DND-41 (cell line): ENCODE results near the gene PPP2R2D.

Experiments
- ATAC-seq: fragments of 200-7000 bp; cut with Tn5 transposase; 3 replicates; pipeline ENCODE4 v1.9.1; 2021; ENCODE audit warnings: low read depth; ENCODE audit not compliant: insufficient read depth
- DNase-seq: peaks from one replicate; pipeline ENCODE4 v3.0.0-alpha.2; 2020
- H2AFZ ChIP-seq: 2 replicates; pipeline ENCODE4 v1.6.0; 2012; ENCODE audit warnings: low read depth, low read length
- H3K27ac ChIP-seq: 2 replicates; pipeline ENCODE4 v1.5.1; 2012; ENCODE audit warnings: low read length, inconsistent platforms
- H3K27me3 ChIP-seq: fragments of 200-600 bp; sonication (generic); 2 replicates; pipeline ENCODE4 v1.6.0; 2012; ENCODE audit warnings: low read length, mild to moderate bottlenecking, inconsistent platforms; ENCODE audit not compliant: insufficient read depth, poor library complexity
- H3K36me3 ChIP-seq: 2 replicates; pipeline ENCODE4 v1.5.1; 2012; ENCODE audit warnings: low read length, inconsistent platforms; ENCODE audit not compliant: insufficient read depth
- H3K4me1 ChIP-seq: 2 replicates; pipeline ENCODE4 v1.5.1; 2012; ENCODE audit warnings: mild to moderate bottlenecking, low read length; ENCODE audit not compliant: insufficient read depth
- H3K4me2 ChIP-seq: 2 replicates; pipeline ENCODE4 v1.6.0; 2012; ENCODE audit warnings: mild to moderate bottlenecking, moderate library complexity, low read length, inconsistent platforms; ENCODE audit not compliant: insufficient read depth
- H3K4me3 ChIP-seq, 2 experiments: fragments of 200-600 bp in 1 of 2; shearing (Covaris generic) in 1 of 2; 2 replicates each; pipeline ENCODE4 v1.5.1; 2012 to 2016; ENCODE audit warnings: inconsistent platforms in 2 of 2, low read length in 2 of 2, mild to moderate bottlenecking in 2 of 2, low read depth in 1 of 2, moderate library complexity in 1 of 2
- H3K79me2 ChIP-seq: 2 replicates; pipeline ENCODE4 v1.6.0; 2012; ENCODE audit warnings: low read length, inconsistent platforms; ENCODE audit not compliant: insufficient read depth
- H3K9ac ChIP-seq: 2 replicates; pipeline ENCODE4 v1.6.0; 2012; ENCODE audit warnings: low read depth, mild to moderate bottlenecking, inconsistent platforms, low read length, moderate library complexity
- H3K9me3 ChIP-seq: 2 replicates; pipeline ENCODE4 v1.5.1; 2012; ENCODE audit warnings: low read length, moderate library complexity, mild to moderate bottlenecking, inconsistent platforms; ENCODE audit not compliant: insufficient read depth, severe bottlenecking
- H4K20me1 ChIP-seq: 2 replicates; pipeline ENCODE4 v1.6.0; 2012; ENCODE audit warnings: low read length; ENCODE audit not compliant: insufficient read depth
- EZH2 ChIP-seq: IDR thresholded peaks from 3 replicates; pipeline ENCODE4 v1.6.1; 2012; ENCODE audit warnings: borderline replicate concordance, low read depth, mild to moderate bottlenecking, moderate library complexity, low read length, inconsistent platforms; ENCODE audit not compliant: severe bottlenecking
- TF ChIP-seq, protein P1 (sequence below): IDR thresholded peaks from 2 replicates; pipeline ENCODE4 v1.5.1; 2012; ENCODE audit warnings: borderline replicate concordance, low read length, moderate library complexity, mild to moderate bottlenecking; ENCODE audit not compliant: poor library complexity, severe bottlenecking; ENCODE audit errors: extremely low read depth

PPP2R2D gene

DNA sequence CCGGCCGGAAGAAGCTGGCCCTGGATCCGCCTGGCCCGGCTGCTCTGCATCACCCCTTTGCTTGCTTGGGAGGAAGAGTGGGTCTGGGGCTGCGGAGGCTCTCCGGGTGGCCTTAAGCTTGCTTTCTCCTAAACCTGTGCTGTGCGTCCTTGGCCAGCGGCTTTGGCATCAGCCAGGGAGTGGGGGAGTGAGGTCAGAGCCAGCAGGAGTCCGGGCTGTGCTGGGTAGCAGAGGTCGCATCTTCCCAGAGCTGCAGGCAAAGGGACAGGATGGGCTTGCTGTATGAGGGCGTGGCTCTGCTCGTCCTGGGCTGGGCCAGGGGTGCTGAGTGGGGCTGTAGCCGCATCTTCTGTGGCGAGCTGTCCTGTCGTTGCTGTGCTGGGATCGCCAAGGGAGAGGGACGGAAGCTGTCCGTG, 59.8 kb downstream of the PPP2R2D start:
- Histone ChIP-seq H3K9me3 (no peaks in the 10 kb centered on the region), H3K4me2 (no peak overlapping the region), H3K36me3 (peaks cover 37% of the 10 kb centered on the region), H3K9ac (no peak overlapping the region), H3K79me2 (no peaks in the 10 kb centered on the region), H3K4me1 (no peaks in the 10 kb centered on the region), H3K4me3 (no peak overlapping the region), H4K20me1 (peaks cover 14% of the 10 kb centered on the region), H2AFZ (no peak overlapping the region), H3K27ac (no peak overlapping the region), H3K27me3 (no peaks in the 10 kb centered on the region)
- no peak for DNase-seq
- ATAC-seq: no peak
- TF ChIP-seq EZH2: no peak
- TF ChIP-seq, protein P1, sequence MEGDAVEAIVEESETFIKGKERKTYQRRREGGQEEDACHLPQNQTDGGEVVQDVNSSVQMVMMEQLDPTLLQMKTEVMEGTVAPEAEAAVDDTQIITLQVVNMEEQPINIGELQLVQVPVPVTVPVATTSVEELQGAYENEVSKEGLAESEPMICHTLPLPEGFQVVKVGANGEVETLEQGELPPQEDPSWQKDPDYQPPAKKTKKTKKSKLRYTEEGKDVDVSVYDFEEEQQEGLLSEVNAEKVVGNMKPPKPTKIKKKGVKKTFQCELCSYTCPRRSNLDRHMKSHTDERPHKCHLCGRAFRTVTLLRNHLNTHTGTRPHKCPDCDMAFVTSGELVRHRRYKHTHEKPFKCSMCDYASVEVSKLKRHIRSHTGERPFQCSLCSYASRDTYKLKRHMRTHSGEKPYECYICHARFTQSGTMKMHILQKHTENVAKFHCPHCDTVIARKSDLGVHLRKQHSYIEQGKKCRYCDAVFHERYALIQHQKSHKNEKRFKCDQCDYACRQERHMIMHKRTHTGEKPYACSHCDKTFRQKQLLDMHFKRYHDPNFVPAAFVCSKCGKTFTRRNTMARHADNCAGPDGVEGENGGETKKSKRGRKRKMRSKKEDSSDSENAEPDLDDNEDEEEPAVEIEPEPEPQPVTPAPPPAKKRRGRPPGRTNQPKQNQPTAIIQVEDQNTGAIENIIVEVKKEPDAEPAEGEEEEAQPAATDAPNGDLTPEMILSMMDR: no peak

DNA sequence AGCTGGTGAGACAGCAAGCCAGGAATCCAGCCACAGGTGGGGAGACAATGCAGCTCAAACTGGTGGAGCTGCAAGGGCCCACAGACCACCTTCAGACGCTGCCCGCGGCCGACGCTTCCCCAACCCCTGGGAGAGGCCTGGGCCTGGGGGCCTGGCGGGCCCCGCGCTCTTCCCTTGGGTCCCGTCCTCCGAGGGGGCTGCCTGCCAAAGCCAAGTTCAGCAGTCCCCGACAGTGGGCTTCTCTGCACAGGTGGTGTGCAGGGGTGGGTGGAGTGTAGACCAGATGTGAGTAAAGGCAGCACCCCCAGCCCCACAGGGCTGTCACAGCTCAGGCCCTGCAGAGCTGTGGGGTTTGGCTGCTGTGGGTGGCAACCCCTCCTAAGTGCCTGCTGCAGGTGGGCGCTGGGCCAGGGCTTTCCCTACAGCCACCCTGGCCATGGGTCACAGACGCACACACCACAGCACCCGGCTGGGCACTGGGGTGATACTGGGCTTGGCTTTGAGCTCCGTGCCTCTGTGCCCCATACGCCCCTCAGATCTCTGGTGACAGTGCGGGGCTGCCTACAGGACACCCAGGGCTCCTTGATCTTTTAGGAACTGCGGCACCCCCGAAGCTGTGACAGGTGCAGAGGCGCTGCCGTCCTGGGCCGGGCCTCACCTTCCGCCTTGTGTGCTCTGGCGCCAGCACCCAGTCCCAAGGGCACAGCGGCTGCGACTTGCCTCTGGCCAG, 60.4 kb downstream of the PPP2R2D start:
- ATAC-seq (peak; percentile 31; the same call in 2 of the 3 replicates), DNase-seq (no peak)
- H3K4me2 ChIP-seq: no peak overlapping the region
- no peak overlapping the region for H3K9ac ChIP-seq
- no peaks in the 10 kb centered on the region for H3K79me2 ChIP-seq
- no peaks in the 10 kb centered on the region for H3K9me3 ChIP-seq
- no peak overlapping the region for H2AFZ ChIP-seq
- TF ChIP-seq EZH2: no peak
- TF ChIP-seq, protein P1: no peak
- H3K36me3 ChIP-seq: peaks cover 31% of the 10 kb centered on the region
- H3K4me3 ChIP-seq: no peak overlapping the region
- peaks cover 10% of the 10 kb centered on the region for H4K20me1 ChIP-seq
- no peak overlapping the region for H3K27ac ChIP-seq
- no peaks in the 10 kb centered on the region for H3K4me1 ChIP-seq
- no peaks in the 10 kb centered on the region for H3K27me3 ChIP-seq

DNA sequence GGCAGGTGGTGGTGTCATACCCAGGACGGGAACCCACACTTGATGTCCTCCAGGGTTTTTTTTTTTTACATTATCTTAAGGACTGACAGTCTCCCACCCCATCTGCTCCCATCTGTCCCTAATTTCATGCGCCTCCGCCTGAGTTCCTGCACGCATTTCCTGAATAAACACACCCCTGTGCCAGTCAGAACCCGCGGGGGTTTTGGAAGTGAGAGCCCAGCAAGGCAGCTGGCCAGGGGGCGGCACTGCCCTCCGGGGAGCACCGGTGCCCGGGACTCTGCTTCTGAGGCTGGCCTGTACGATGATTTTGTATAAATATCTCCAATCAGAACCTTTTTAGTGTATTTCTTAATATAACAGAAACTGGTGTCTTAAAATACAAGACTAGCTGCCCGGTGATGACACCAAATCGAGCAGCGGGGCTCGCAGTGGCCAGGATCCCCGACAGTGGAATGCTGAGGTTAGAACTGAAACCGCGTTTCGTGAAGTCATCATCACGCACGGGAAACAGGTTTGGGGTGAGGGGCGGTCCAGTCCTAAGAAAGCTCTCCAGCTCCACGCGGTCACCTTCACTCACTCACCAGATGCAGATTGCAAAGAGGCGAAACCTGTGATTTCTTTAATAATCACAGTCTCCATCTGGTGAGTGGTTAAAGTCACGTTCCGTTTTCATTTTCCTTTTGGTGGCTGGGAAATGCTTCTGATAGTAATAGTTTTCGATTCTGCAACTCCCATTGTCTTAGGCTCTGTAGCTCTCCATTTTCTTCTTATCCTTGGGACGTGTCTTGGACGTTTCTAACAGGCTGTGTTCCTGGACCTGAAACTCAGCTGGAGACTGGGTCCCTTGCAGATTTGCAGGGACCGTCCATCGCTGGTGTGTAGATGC, 61.2 kb downstream of the PPP2R2D start:
- Histone ChIP-seq H3K36me3 (peaks cover 23% of the 10 kb centered on the region), H3K27ac (no peak overlapping the region), H2AFZ (no peak overlapping the region), H3K4me1 (no peaks in the 10 kb centered on the region), H3K27me3 (no peaks in the 10 kb centered on the region), H3K4me3 (no peak overlapping the region), H3K9me3 (no peaks in the 10 kb centered on the region), H3K79me2 (no peaks in the 10 kb centered on the region), H3K9ac (no peak overlapping the region), H4K20me1 (peaks cover 9% of the 10 kb centered on the region), H3K4me2 (no peak overlapping the region)
- ATAC-seq (no peak), DNase-seq (no peak)
- TF ChIP-seq EZH2: no peak
- TF ChIP-seq, protein P1: no peak
